ENCODE data around the gene NR1D2. TPM values are rescaled to one million over a fixed set of nuclear protein-coding genes. Genes with fewer than 3 reads are reported as not detected.
A peak's percentile ranks its signal among the peaks of the same experiment; 100 is the strongest.

Gene NR1D2
- total RNA-seq, 1 experiment from 2014 or later = 24.0 TPM

- H2AFZ ChIP-seq (ENCODE audit: low read length) = no peak overlapping the region
- H2AK5ac ChIP-seq (ENCODE audit: insufficient read length, low read length) = no peak overlapping the region
- DNase-seq = no peak
- H2BK120ac ChIP-seq (ENCODE audit: low read depth, low read length, poor library complexity, severe bottlenecking) = no peak overlapping the region
- no peak overlapping the region for H3K56ac ChIP-seq (ENCODE audit: insufficient read length, low read depth, low read length)
- no peak overlapping the region for H2BK15ac ChIP-seq (ENCODE audit: low read depth, low read length)
- H3K9me3 ChIP-seq (ENCODE audit: control insufficient read depth, low read depth, low read length) = no peaks in the 10 kb centered on the region
- H2BK20ac ChIP-seq (ENCODE audit: low read depth, low read length, poor library complexity, severe bottlenecking) = no peak overlapping the region
- H3K4ac ChIP-seq (ENCODE audit: low read depth, low read length) = no peak overlapping the region
- TF ChIP-seq CTCF (conservative IDR thresholded peaks at IDR 0.05) = no peak
- Mint-ChIP-seq H3K4me1 (no peaks in the 10 kb centered on the region), H3K27ac (peak overlapping the region in 1 of 3 experiments; percentile 90; a peak in 1 of 7 replicates), H3K9me3 (no peaks in the 10 kb centered on the region), H3K27me3 (ENCODE audit: low read depth) (0 out of 2 replicates have a peak, but pooled peaks cover 1% of the 10 kb centered on the region), H3K4me3 (no peak overlapping the region), H3K36me3 (ENCODE audit: insufficient read depth in 1 of 3, low read depth in 3 of 3) (no peaks in the 10 kb centered on the region)
- no peaks in the 10 kb centered on the region for H3K79me1 ChIP-seq (ENCODE audit: insufficient read depth, low read depth, low read length, poor library complexity, severe bottlenecking)
- no peaks in the 10 kb centered on the region for H3K4me1 ChIP-seq (ENCODE audit: insufficient read depth, low read length)
- no peak overlapping the region for H3K4me2 ChIP-seq (ENCODE audit: insufficient read depth, insufficient read length, low read length)
- H4K20me1 ChIP-seq (ENCODE audit: control insufficient read depth, insufficient read depth, insufficient read length) = no peaks in the 10 kb centered on the region
- no peak overlapping the region for H3K18ac ChIP-seq (ENCODE audit: insufficient read length, low read depth, low read length)
- H3K79me2 ChIP-seq (ENCODE audit: insufficient read depth, low read length) = no peaks in the 10 kb centered on the region
- H4K8ac ChIP-seq (replicated peaks; ENCODE audit: insufficient read length, low read depth, low read length) = no peak overlapping the region
- no peak overlapping the region for H3K9ac ChIP-seq (ENCODE audit: extremely low read depth, insufficient read length, low read length)
- H2BK5ac ChIP-seq (ENCODE audit: insufficient read length, low read length) = no peak overlapping the region
- H3K27ac ChIP-seq (ENCODE audit: insufficient read length, low read depth, low read length) = no peak overlapping the region
- H2BK12ac ChIP-seq (ENCODE audit: insufficient read length, low read depth, low read length) = no peak overlapping the region
- H4K5ac ChIP-seq (ENCODE audit: insufficient read length, low read depth, low read length) = no peak overlapping the region
- H3T11ph ChIP-seq (ENCODE audit: low read length) = no peak overlapping the region
- no peak overlapping the region for H4K91ac ChIP-seq (ENCODE audit: insufficient read length, low read depth, low read length)
- H3K27me3 ChIP-seq (ENCODE audit: insufficient read depth, low read length) = no peaks in the 10 kb centered on the region
- no peak overlapping the region; the same call in 1 of the 2 replicates for H3K14ac ChIP-seq (ENCODE audit: insufficient read depth, low read length)
- no peak overlapping the region for H3K23ac ChIP-seq (ENCODE audit: insufficient read length, low read depth, low read length)
- H3K23me2 ChIP-seq (ENCODE audit: insufficient read length, low read depth, low read length, poor library complexity, severe bottlenecking) = no peaks in the 10 kb centered on the region
- WGBS (ENCODE audit: extremely low coverage, insufficient read length, low lambda C conversion rate) = no CpG with 5 or more reads among the region's 4 CpGs
These were observed 74.5 kb downstream of the NR1D2 start for GRCh38 chr3:24019585-24019984.
